Activated naive CD4-positive, alpha-beta T cell treated with anti-CD3 and anti-CD28 coated beads, Interleukin-2, amount 50 U/mL, for 24 hours (primary cell): ENCODE data around the gene HINFP.

Experiments
- H3K27ac Mint-ChIP-seq: one replicate; pipeline ENCODE4 v1.8.0; 2021; ENCODE audit warnings: mild to moderate bottlenecking, mixed read lengths
- H3K27me3 Mint-ChIP-seq: one replicate; pipeline ENCODE4 v1.8.0; 2021; ENCODE audit warnings: mixed read lengths
- H3K36me3 Mint-ChIP-seq: one replicate; pipeline ENCODE4 v1.8.0; 2021; ENCODE audit warnings: mixed read lengths
- H3K4me1 Mint-ChIP-seq: one replicate; pipeline ENCODE4 v1.8.0; 2021; ENCODE audit warnings: mixed read lengths
- H3K4me3 Mint-ChIP-seq: one replicate; pipeline ENCODE4 v1.8.0; 2021; ENCODE audit warnings: mild to moderate bottlenecking, mixed read lengths
- H3K9me3 Mint-ChIP-seq: one replicate; pipeline ENCODE4 v1.8.0; 2021; ENCODE audit warnings: mixed read lengths

The HINFP gene, protein sequence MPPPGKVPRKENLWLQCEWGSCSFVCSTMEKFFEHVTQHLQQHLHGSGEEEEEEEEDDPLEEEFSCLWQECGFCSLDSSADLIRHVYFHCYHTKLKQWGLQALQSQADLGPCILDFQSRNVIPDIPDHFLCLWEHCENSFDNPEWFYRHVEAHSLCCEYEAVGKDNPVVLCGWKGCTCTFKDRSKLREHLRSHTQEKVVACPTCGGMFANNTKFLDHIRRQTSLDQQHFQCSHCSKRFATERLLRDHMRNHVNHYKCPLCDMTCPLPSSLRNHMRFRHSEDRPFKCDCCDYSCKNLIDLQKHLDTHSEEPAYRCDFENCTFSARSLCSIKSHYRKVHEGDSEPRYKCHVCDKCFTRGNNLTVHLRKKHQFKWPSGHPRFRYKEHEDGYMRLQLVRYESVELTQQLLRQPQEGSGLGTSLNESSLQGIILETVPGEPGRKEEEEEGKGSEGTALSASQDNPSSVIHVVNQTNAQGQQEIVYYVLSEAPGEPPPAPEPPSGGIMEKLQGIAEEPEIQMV

DNA sequence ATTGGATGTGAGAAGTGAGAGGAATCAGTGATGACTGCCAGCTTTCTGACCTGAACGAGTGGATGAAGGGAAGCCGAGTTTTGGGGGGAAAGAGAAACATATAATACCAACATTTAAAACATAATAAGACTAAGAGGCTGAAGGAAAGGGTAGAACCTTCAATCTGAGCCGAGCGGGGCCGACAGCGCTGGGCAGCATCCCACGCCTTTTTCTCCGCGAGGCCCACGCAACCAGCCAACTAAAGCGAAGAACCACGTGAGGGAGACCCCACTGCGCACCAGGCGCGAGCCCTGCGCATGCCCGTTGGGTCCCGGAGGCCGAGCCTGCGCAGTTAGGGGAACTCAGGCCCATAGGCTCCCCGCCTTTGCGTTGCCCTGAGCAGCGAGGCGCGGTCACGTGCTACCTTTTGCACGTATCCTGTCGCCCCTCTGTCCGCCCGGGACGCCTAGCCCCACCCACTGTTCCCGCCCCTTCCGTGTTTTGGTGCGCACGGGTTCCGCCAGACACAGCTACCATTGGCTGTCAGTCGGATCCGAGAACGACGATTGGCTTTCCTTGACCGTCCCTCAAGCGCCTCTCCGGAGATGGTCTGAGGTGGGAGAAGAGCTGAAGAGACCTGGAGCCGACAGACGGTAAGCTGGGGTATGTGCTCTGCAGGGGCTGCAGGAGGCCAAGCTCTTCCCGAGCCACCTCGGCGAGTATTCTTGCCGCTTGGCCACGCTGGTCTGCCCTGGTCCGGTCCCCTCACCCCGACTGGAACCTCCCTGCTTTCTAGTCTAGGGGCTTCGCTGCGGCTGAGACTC is at the start of gene HINFP:
TSS of gene HINFP (plus strand) at position 573 of the 803 bp plus-strand sequence. CDS start 5,365 bp downstream, outside the sequence.
- Mint-ChIP-seq H3K4me3 (peak within 1 kb of the TSS; percentile 97), H3K4me1 (peaks cover 53% of the 10 kb centered on the region), H3K27ac (peak within 1 kb of the TSS; percentile 91), H3K9me3 (no peaks in the 10 kb centered on the region), H3K36me3 (peaks cover 5% of the 10 kb centered on the region), H3K27me3 (no peaks in the 10 kb centered on the region)

DNA sequence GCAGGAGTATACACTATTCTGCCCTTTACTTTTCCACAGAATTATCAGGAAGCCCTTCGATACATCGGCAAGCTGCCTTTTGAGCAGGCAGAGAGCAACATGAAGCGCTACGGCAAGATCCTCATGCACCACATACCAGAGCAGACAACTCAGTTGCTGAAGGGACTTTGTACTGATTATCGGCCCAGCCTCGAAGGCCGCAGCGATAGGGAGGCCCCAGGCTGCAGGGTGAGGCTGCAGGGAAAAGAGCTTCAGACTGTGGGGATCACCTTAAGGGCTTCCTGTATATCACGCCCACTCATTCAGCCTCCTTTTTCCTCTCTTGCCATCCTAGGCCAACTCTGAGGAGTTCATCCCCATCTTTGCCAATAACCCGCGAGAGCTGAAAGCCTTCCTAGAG is 43.5 kb upstream of the HINFP start:
- no peaks in the 10 kb centered on the region for H3K9me3 Mint-ChIP-seq
- no peak overlapping the region for H3K27ac Mint-ChIP-seq
- H3K27me3 Mint-ChIP-seq = no peaks in the 10 kb centered on the region
- peaks cover 2% of the 10 kb centered on the region for H3K4me1 Mint-ChIP-seq
- peaks cover 4% of the 10 kb centered on the region for H3K36me3 Mint-ChIP-seq
- H3K4me3 Mint-ChIP-seq = no peak overlapping the region

DNA sequence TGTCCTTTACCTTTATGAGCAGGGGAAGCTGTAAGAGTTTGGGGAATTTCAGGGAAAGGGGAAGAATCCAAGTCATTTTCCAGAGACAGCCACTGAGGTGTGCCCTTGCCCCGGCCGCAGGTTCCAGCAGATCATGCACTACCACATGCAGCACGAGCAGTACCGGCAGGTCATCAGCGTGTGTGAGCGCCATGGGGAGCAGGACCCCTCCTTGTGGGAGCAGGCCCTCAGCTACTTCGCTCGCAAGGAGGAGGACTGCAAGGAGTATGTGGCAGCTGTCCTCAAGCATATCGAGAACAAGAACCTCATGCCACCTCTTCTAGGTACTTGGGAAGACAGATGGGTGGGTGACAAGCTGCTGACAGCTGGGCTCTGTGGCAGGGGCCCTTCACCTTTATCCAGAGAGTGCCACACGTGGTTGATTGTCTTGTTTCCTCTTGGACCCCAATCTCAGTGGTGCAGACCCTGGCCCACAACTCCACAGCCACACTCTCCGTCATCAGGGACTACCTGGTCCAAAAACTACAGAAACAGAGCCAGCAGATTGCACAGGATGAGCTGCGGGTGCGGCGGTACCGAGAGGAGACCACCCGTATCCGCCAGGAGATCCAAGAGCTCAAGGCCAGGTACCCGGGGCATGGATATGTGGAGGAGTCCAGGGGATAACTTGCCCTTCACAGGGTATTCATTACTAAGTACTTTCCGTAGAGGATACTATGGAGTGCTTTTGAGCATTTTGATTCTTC is 42.5 kb upstream of the HINFP start:
- no peaks in the 10 kb centered on the region for H3K27me3 Mint-ChIP-seq
- H3K9me3 Mint-ChIP-seq = no peaks in the 10 kb centered on the region
- H3K27ac Mint-ChIP-seq = no peak overlapping the region
- H3K36me3 Mint-ChIP-seq = no peaks in the 10 kb centered on the region
- no peak overlapping the region for H3K4me3 Mint-ChIP-seq
- H3K4me1 Mint-ChIP-seq = no peaks in the 10 kb centered on the region

DNA sequence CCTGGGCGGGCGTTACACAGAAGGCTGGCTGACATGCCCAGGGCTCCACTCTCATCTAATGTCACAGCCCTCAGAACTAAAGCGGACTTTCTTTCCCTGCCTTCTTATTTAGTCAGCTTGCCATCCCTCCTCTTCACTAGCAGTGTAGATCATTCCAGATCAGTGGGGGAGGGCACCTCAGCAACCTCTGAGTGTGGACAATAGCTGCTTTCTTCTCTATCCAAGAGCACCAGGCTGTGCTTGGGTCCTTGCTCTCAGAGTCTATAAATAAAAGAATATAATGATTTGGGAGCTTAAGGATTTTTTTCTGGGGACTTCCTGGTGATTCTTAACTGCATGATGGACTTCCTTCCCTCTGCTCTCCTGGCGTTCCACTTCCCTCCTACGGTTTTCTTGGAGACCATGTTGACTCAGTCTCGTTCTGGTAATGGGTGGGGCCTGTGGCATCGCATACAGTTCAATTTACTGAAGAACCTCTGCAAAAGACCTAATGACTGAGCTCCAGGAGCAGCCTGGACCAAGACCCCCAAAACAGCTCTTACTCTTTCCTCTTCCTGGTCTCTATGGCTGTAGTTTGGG is 39.6 kb upstream of the HINFP start:
- Mint-ChIP-seq H3K27ac (no peak overlapping the region), H3K4me3 (no peak overlapping the region), H3K27me3 (no peaks in the 10 kb centered on the region), H3K9me3 (no peaks in the 10 kb centered on the region), H3K36me3 (no peaks in the 10 kb centered on the region), H3K4me1 (peaks cover 6% of the 10 kb centered on the region)

DNA sequence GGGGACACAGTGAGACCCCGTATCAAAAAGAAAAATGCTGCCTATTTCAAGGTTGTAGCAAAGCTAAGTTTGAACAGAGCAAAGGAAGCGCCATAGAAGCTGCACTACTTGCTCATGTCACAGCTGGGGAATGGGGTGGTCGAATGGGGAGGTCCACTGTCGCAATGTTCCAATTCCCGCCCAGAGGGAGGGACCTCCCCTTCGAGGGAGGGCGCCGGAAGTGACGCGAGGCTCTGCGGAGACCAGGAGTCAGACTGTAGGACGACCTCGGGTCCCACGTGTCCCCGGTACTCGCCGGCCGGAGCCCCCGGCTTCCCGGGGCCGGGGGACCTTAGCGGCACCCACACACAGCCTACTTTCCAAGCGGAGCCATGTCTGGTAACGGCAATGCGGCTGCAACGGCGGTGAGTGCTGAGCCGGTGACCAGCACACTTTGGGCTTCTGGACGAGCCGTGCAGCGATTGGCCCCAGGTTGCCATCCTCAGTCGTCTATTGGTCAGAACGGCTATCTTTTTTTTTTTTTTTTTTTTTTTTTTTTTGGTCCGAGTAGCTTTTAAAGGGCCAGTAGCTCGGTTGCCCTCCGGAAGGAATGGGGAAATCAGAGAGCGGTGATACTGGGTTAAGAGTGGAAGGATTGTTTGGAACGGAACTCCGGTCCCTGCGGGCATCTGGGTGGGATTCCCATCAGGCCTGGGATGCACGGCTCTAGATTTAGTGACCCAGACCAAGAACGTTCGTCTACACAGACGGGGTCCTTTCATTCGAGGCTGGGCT is 36.5 kb upstream of the HINFP start, which contains the start of gene HMBS:
TSS of gene HMBS (plus strand) at position 219 of the 774 bp plus-strand sequence. CDS start at position 372, 153 bp downstream.
- H3K9me3 Mint-ChIP-seq = no peaks in the 10 kb centered on the region

DNA sequence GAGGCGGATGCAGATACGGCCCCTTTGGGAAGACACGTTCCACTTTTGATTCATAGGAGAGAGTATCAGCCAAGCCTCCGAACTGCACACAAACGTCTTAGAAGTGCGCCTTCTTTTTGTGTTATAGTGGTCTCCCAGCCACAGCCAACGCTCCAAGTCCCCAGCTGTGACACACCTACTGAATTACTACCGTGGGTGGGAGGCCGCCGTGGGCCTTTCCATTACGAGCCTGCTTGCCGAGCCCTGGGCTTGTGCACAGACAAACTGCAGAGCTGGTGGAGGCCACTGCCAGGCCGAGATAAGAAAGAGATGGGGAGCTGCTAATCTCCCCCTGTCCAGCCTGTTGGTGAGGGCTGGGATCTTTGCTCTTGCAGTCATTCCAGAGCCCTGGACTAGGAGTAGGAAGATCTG is 35.9 kb upstream of the HINFP start:
- Mint-ChIP-seq H3K27me3 (no peaks in the 10 kb centered on the region), H3K27ac (peak overlapping the region; percentile 95), H3K4me1 (peaks cover 14% of the 10 kb centered on the region), H3K36me3 (no peaks in the 10 kb centered on the region), H3K4me3 (peak overlapping the region; percentile 97), H3K9me3 (no peaks in the 10 kb centered on the region)

More for the DNA sequence above, 36.5 kb upstream of the HINFP start, which contains the start of gene HMBS:
- H3K4me3 Mint-ChIP-seq = peak within 1 kb of the TSS; percentile 97
- peak within 1 kb of the TSS; percentile 95 for H3K27ac Mint-ChIP-seq
- no peaks in the 10 kb centered on the region for H3K36me3 Mint-ChIP-seq
- no peaks in the 10 kb centered on the region for H3K27me3 Mint-ChIP-seq
- H3K4me1 Mint-ChIP-seq = peaks cover 14% of the 10 kb centered on the region

DNA sequence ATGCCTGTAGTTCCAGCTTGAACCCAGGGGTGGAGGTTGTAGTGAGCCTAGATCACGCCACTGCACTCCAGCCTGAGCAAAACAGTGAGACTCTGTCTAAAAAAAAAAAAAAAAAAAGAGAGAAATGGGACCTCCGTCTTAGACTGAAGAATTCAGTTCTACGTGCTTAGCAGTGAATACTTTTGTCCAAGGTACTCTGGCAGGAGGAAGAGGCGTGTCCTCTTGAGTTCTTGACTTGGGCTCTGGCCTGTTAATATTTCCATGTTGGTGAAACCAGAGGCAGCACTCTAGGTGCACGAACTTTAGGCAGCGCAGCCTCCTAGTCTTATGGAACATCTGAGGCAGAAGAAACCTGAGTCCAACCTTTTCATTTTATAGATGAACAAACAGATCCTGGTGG is 34.3 kb upstream of the HINFP start:
- H3K9me3 Mint-ChIP-seq = no peaks in the 10 kb centered on the region
- no peak overlapping the region for H3K4me3 Mint-ChIP-seq
- no peaks in the 10 kb centered on the region for H3K36me3 Mint-ChIP-seq
- peaks cover 14% of the 10 kb centered on the region for H3K4me1 Mint-ChIP-seq
- no peak overlapping the region for H3K27ac Mint-ChIP-seq
- H3K27me3 Mint-ChIP-seq = no peaks in the 10 kb centered on the region

DNA sequence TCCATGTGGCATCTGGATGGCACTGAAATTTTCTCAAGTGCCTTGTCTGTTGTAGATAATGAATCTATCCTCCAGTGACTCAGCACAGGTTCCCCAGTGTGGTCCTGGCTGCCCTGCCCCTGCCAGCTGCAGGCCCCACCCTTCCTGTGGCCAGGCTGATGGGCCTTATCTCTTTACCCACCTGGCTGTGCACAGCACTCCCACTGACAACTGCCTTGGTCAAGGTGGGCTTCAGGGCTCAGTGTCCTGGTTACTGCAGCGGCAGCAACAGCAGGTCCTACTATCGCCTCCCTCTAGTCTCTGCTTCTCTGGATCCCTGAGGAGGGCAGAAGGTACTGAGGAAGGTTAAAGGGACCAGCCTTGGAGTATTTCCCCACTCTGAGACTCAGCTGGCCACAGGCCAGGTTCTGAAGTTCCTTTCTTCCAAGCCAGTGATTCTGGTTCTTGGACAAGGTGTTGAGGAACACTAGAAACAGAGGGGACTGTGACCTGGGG is 33.6 kb upstream of the HINFP start:
- H3K4me3 Mint-ChIP-seq = no peak overlapping the region
- H3K27ac Mint-ChIP-seq = no peak overlapping the region
- no peaks in the 10 kb centered on the region for H3K36me3 Mint-ChIP-seq
- no peaks in the 10 kb centered on the region for H3K9me3 Mint-ChIP-seq
- peaks cover 21% of the 10 kb centered on the region for H3K4me1 Mint-ChIP-seq
- H3K27me3 Mint-ChIP-seq = no peaks in the 10 kb centered on the region

DNA sequence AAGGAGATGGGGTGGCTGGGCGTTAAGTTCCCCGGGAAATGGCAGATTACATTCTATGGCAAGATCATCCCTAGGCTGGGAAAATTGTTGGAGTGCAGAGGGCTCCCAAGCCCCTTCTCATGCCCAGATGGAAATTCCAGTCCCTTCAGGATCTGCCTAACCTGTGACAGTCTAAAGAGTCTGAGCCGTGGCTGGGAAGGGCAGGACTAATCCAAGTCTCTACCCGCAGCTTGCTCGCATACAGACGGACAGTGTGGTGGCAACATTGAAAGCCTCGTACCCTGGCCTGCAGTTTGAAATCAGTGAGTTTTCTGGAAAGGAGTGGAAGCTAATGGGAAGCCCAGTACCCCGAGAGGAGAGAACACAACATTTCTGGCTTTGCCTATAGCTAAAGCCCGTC is 33.0 kb upstream of the HINFP start:
- no peaks in the 10 kb centered on the region for H3K36me3 Mint-ChIP-seq
- no peaks in the 10 kb centered on the region for H3K9me3 Mint-ChIP-seq
- no peak overlapping the region for H3K4me3 Mint-ChIP-seq
- no peak overlapping the region for H3K27ac Mint-ChIP-seq
- no peaks in the 10 kb centered on the region for H3K27me3 Mint-ChIP-seq
- peaks cover 24% of the 10 kb centered on the region for H3K4me1 Mint-ChIP-seq

DNA sequence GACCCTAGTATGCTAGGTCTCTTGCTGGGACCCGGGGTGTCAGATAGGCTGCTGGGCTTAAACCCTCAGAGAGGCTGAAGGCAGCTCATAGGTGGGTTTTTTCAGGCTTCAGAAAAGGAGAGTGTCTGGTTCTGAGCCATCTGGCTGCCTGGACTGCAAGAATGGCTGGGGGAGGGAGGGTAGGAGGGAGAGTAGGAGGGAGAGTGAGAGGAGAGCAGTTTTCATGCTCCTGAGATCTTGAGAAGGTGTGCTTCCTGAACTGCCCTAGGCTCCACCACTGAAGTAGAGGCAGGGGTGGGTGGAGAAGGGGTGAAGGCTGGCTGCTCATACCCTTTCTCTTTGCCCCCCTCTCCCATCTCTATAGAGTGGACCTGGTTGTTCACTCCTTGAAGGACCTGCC is 32.1 kb upstream of the HINFP start:
- Mint-ChIP-seq H3K9me3 (no peaks in the 10 kb centered on the region), H3K27me3 (no peaks in the 10 kb centered on the region), H3K27ac (no peak overlapping the region), H3K4me1 (peaks cover 29% of the 10 kb centered on the region), H3K36me3 (no peaks in the 10 kb centered on the region), H3K4me3 (no peak overlapping the region)

DNA sequence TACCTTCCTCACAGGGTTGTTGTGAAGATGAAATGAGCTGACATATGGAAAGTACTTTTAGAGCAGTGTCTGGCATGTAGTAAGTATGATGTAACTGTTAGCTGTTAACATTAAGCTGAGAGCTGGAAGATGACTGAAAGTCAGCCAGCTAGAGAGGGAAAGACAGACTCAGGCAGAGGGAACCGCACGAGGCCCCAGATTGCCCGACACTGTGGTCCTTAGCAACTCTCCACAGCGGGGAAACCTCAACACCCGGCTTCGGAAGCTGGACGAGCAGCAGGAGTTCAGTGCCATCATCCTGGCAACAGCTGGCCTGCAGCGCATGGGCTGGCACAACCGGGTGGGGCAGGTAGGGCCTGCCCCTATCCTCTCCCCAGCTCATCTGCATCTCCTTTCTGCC is 30.2 kb upstream of the HINFP start:
- Mint-ChIP-seq H3K9me3 (no peaks in the 10 kb centered on the region), H3K4me1 (peaks cover 31% of the 10 kb centered on the region), H3K36me3 (no peaks in the 10 kb centered on the region), H3K27me3 (no peaks in the 10 kb centered on the region), H3K27ac (no peak overlapping the region), H3K4me3 (no peak overlapping the region)

DNA sequence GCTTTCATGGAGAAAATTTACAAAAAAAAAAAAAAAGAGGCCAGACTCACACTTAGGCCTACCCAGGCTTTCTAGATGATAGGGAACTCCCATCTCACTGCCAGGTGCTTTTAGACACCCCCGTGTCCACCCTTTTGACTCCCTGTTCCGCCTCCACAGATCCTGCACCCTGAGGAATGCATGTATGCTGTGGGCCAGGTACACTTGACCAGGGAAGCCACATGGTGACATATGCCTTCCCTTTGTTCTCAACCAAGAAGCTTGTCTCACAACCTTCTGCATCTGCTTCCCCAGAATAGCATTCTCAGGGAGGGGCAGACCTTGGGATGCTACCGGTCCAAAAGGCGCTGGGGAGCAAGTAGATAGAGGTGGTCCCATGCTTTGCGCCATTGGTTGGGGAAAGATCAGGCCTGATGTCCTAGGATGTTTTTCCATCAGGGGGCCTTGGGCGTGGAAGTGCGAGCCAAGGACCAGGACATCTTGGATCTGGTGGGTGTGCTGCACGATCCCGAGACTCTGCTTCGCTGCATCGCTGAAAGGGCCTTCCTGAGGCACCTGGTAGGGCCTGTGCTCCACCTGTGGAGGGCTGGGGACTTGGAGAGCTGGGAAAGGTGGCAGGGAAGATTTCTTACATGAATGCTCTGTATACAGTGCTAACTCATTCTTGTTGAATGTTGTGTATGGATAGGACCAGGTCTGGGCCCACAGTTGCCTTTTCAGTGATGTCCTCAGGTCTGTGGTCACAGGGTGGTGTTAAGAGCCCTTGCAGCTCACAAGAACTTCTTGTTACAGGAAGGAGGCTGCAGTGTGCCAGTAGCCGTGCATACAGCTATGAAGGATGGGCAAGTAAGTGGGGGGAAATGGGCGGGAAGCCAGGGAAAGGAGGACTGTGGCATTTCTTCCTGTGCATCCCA is 29.2 kb upstream of the HINFP start:
- Mint-ChIP-seq H3K9me3 (no peaks in the 10 kb centered on the region), H3K4me1 (peaks cover 30% of the 10 kb centered on the region), H3K4me3 (peak overlapping the region; percentile 52), H3K27me3 (no peaks in the 10 kb centered on the region), H3K27ac (peak overlapping the region; percentile 26), H3K36me3 (peaks cover 2% of the 10 kb centered on the region)
